Keratinocyte (primary cell): ENCODE measurements around the gene UBE2K.
"Not testable (repeated sequence)": the region's sequence is repeated elsewhere in the genome, so short reads cannot be mapped to it uniquely, and the experiment has no call there.

ENCODE experiments used
- EZH2 ChIP-seq: IDR thresholded peaks from one replicate; pipeline ENCODE4 v1.6.1; 2012; ENCODE audit warnings: inconsistent platforms, mild to moderate bottlenecking, low read length, moderate library complexity
- TF ChIP-seq, protein P1 (sequence below), 3 experiments: IDR thresholded peaks in 1 of 3; conservative IDR thresholded peaks in 1 of 3; optimal IDR thresholded peaks in 1 of 3; 2 replicates in 2 of 3; 3 replicates in 1 of 3; pipeline versions ENCODE3 to v1.5.1; 2011; ENCODE audit warnings: low read length in 3 of 3, mild to moderate bottlenecking in 3 of 3, moderate library complexity in 2 of 3, control low read depth in 1 of 3, inconsistent platforms in 1 of 3; ENCODE audit not compliant: insufficient read depth in 2 of 3; ENCODE audit errors: extremely low read depth in 1 of 3

DNA sequence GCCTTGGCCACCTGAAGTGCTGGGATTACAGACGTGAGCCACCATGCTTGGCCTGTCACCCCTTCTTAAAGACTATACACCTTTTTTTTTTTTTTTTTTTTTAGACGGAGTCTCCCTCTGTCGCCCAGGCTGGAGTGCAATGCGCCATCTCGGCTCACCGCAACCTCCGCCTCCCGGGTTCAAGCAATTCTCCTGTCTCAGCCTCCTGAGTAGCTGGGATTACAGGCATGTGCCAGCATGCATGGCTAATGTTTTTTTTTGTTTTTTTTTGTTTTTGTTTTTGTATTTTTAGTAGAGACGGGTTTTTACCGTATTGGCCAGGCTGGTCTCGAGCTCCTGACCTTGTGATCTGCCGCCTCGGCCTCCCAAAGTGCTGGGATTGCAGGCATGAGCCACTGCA lies 6.9 kb downstream of the UBE2K start:
- TF ChIP-seq, protein P1, sequence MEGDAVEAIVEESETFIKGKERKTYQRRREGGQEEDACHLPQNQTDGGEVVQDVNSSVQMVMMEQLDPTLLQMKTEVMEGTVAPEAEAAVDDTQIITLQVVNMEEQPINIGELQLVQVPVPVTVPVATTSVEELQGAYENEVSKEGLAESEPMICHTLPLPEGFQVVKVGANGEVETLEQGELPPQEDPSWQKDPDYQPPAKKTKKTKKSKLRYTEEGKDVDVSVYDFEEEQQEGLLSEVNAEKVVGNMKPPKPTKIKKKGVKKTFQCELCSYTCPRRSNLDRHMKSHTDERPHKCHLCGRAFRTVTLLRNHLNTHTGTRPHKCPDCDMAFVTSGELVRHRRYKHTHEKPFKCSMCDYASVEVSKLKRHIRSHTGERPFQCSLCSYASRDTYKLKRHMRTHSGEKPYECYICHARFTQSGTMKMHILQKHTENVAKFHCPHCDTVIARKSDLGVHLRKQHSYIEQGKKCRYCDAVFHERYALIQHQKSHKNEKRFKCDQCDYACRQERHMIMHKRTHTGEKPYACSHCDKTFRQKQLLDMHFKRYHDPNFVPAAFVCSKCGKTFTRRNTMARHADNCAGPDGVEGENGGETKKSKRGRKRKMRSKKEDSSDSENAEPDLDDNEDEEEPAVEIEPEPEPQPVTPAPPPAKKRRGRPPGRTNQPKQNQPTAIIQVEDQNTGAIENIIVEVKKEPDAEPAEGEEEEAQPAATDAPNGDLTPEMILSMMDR (optimal IDR thresholded peaks at IDR 0.05 in 1 of 3, IDR thresholded peaks at IDR 0.05 in 1 of 3, conservative IDR thresholded peaks at IDR 0.05 in 1 of 3; ENCODE audit: extremely low read depth in 1 of 3, insufficient read depth in 2 of 3, low read length in 3 of 3) = not testable (repeated sequence)
- not testable (repeated sequence) for TF ChIP-seq EZH2
